Keratinocyte (primary cell): ENCODE results near the gene APOF.

ENCODE experiments used
- EZH2 ChIP-seq: IDR thresholded peaks from one replicate; pipeline ENCODE4 v1.6.1; 2012; ENCODE audit warnings: inconsistent platforms, mild to moderate bottlenecking, low read length, moderate library complexity
- TF ChIP-seq, protein P1 (sequence below), 3 experiments: IDR thresholded peaks in 1 of 3; conservative IDR thresholded peaks in 1 of 3; optimal IDR thresholded peaks in 1 of 3; 2 replicates in 2 of 3; 3 replicates in 1 of 3; pipeline versions ENCODE3 to v1.5.1; 2011; ENCODE audit warnings: low read length in 3 of 3, mild to moderate bottlenecking in 3 of 3, moderate library complexity in 2 of 3, control low read depth in 1 of 3, inconsistent platforms in 1 of 3; ENCODE audit not compliant: insufficient read depth in 2 of 3; ENCODE audit errors: extremely low read depth in 1 of 3

DNA sequence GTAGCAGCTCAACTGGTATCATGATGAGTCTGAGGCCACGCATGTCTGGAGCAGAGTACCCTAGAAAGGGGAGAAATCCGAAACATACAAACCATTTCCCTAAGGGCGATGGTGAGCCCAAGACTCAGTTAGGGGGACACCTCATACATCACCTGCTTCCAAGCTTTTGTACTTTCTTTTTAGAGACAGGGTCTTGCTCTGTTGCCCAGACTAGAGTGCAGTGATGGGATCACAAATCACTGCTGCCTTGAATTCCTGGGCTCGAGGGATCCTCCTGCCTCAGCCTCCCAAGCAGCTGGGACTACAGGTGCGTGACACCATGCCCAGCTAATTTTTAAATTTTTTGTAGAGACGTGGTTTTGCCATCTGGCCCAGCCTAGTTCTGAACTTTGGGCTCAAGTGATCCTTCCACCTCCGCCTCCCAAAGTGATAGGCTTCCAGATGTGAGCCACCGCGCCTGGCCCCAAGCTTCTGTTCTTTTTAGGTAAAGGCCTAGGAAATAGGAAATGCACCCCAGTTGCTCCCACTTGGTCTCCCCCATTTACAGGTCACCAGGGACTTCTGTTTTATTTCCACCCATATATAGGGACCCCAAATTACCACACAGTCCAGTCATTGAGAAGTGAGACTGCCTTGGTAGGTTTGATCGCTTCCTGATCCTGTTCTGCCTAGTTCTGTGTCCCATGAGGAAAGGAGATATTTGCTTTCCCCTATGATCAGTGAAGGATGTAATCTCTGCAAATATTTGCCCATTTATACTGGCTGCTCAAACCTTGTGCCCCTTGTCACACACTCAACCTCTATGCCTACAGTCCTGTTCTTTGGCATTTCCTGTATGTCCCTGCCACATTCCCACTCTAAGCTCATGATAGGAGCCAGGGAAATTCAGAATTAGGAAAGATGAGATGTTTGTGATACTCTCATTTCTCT is at the start of gene APOF:
- TF ChIP-seq, protein P1, sequence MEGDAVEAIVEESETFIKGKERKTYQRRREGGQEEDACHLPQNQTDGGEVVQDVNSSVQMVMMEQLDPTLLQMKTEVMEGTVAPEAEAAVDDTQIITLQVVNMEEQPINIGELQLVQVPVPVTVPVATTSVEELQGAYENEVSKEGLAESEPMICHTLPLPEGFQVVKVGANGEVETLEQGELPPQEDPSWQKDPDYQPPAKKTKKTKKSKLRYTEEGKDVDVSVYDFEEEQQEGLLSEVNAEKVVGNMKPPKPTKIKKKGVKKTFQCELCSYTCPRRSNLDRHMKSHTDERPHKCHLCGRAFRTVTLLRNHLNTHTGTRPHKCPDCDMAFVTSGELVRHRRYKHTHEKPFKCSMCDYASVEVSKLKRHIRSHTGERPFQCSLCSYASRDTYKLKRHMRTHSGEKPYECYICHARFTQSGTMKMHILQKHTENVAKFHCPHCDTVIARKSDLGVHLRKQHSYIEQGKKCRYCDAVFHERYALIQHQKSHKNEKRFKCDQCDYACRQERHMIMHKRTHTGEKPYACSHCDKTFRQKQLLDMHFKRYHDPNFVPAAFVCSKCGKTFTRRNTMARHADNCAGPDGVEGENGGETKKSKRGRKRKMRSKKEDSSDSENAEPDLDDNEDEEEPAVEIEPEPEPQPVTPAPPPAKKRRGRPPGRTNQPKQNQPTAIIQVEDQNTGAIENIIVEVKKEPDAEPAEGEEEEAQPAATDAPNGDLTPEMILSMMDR (optimal IDR thresholded peaks at IDR 0.05 in 1 of 3, IDR thresholded peaks at IDR 0.05 in 1 of 3, conservative IDR thresholded peaks at IDR 0.05 in 1 of 3; ENCODE audit: extremely low read depth in 1 of 3, insufficient read depth in 2 of 3, low read length in 3 of 3) = no peak
- no peak for TF ChIP-seq EZH2
